Mesodermal cell (in vitro differentiated cells): Measurements from ENCODE around the gene ZNF860.
A peak's percentile ranks its signal among the peaks of the same experiment; 100 is the strongest.

ENCODE experiments used
- H3K27ac ChIP-seq: 2 replicates; pipeline ENCODE4 v1.7.0; 2013; ENCODE audit warnings: mild to moderate bottlenecking, low read depth, low read length, moderate library complexity; ENCODE audit not compliant: severe bottlenecking
- H3K36me3 ChIP-seq: 2 replicates; pipeline ENCODE4 v1.7.1; 2013; ENCODE audit warnings: mild to moderate bottlenecking, low read length, moderate library complexity; ENCODE audit not compliant: control insufficient read depth, insufficient read depth
- H3K4me1 ChIP-seq: one replicate; pipeline ENCODE4 v1.7.1; 2013; ENCODE audit warnings: mild to moderate bottlenecking, low read length; ENCODE audit not compliant: insufficient read depth, control insufficient read depth, poor library complexity, severe bottlenecking
- H3K4me3 ChIP-seq: 2 replicates; pipeline ENCODE4 v1.7.0; 2013; ENCODE audit warnings: low read length, control low read depth, mild to moderate bottlenecking; ENCODE audit not compliant: insufficient read depth, poor library complexity, severe bottlenecking; ENCODE audit errors: extremely low read depth
- H3K9me3 ChIP-seq: 2 replicates; pipeline ENCODE4 v1.7.1; 2013; ENCODE audit warnings: mild to moderate bottlenecking, low read length, moderate library complexity; ENCODE audit not compliant: control insufficient read depth
- whole genome bisulfite sequencing, 2 experiments: methylation state at CpG; one replicate each; pipeline ENCODE4 v1.1.5; 2013; ENCODE audit warnings: missing lambda C conversion rate in 2 of 2; ENCODE audit not compliant: insufficient coverage in 2 of 2; 5-methylcytosine and 5-hydroxymethylcytosine counted together

ZNF860 gene

DNA sequence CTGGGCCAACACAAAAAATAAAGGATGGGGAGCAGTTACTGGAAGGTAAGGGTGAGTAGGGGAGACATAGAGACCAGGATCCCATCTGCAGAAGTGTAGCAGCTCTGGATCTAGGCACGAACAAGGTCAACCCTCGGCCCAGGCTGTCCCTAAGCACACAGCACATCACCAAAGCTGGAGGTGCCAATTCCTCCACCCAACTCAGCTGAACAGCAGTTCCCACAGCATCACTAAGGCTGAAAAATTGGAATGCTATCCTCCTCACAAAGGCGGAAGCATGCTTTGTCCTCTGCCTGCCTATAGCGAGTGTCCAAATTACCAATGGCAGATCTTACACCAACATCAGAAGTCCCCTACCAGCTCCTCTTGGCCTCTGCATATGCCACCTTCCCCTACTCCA, 34.4 kb upstream of the ZNF860 start:
- Histone ChIP-seq H3K36me3 (no peaks in the 10 kb centered on the region), H3K4me3 (no peak overlapping the region), H3K4me1 (peaks cover 3% of the 10 kb centered on the region), H3K27ac (no peak overlapping the region), H3K9me3 (peaks cover 13% of the 10 kb centered on the region)
- WGBS, 2 experiments = 94 to 100% methylated on average over 3 to 4 of the region's 4 CpGs

- peaks cover 3% of the 10 kb centered on the region for H3K4me1 ChIP-seq
- peaks cover 13% of the 10 kb centered on the region for H3K9me3 ChIP-seq
- H3K36me3 ChIP-seq = no peaks in the 10 kb centered on the region
- H3K4me3 ChIP-seq = no peak overlapping the region
- no peak overlapping the region for H3K27ac ChIP-seq
- 71 to 75% methylated on average over 5 of the region's 6 CpGs for WGBS, 2 experiments
Observed at GRCh38 chr3:31947671-31948091, 33.9 kb upstream of the ZNF860 start.

- 100% methylated on average over 2 to 6 of the region's 6 CpGs for WGBS, 2 experiments
- Histone ChIP-seq H3K9me3 (peaks cover 13% of the 10 kb centered on the region), H3K27ac (no peak overlapping the region), H3K4me3 (no peak overlapping the region), H3K36me3 (no peaks in the 10 kb centered on the region), H3K4me1 (peaks cover 3% of the 10 kb centered on the region)
Observed at GRCh38 chr3:31948280-31948679, 33.3 kb upstream of the ZNF860 start.

GRCh38 chr3:31952205-31952604, 29.3 kb upstream of the ZNF860 start:
- Histone ChIP-seq H3K4me1 (no peaks in the 10 kb centered on the region), H3K4me3 (no peak overlapping the region), H3K9me3 (peaks cover 24% of the 10 kb centered on the region), H3K27ac (no peak overlapping the region), H3K36me3 (no peaks in the 10 kb centered on the region)
- 89 to 94% methylated on average over 4 of the region's 4 CpGs for WGBS, 2 experiments

DNA sequence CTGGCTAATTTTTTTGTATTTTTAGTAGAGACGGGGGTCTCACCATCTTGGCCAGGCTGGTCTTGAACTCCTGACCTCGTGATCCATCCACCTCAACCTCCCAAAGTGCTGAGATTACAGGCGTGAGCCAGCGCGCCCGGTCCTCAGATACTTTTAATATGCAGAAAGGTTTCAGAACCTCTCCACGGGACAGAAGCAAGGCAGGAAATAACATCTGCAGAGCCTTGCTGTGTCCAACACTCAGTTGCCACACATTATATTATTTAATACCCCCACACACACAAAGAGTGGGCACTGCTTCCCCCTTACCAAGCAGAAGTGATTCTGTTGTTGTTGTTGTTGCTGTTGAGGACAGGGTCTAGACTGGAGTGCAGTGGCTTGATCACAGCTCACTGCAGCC, 28.5 kb upstream of the ZNF860 start:
- 58 to 59% methylated on average over 3 to 6 of the region's 7 CpGs for WGBS, 2 experiments
- H3K4me3 ChIP-seq = no peak overlapping the region

DNA sequence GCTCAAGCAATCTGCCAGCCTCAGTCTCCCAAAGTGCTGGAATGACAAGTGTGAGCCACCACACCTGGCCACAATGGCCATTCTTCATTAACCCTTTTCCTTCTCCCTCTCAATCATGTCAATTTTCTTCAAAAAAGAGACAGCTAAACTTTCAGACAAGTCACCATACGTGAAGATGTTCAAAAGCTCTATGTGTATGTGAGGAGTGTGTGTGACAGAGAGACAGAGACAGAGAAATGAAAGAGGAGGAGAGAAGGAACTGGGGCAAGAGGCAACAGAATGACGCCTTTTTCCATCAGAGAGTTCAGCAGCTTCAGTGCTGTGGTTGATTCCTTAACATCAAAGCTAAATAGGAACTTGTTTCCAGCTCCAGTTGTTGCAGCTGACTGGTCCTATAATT, 27.9 kb upstream of the ZNF860 start:
- WGBS, 2 experiments = 100% methylated on average over 1 to 2 of the region's 2 CpGs
- Histone ChIP-seq H3K4me3 (no peak overlapping the region), H3K9me3 (peaks cover 24% of the 10 kb centered on the region), H3K27ac (no peak overlapping the region), H3K36me3 (no peaks in the 10 kb centered on the region), H3K4me1 (peaks cover 4% of the 10 kb centered on the region)

More for the DNA sequence above, 28.5 kb upstream of the ZNF860 start:
- no peak overlapping the region for H3K27ac ChIP-seq
- H3K36me3 ChIP-seq = no peaks in the 10 kb centered on the region
- H3K9me3 ChIP-seq = peaks cover 24% of the 10 kb centered on the region
- H3K4me1 ChIP-seq = no peaks in the 10 kb centered on the region

GRCh38 chr3:31955581-31955980, 26.0 kb upstream of the ZNF860 start:
- Histone ChIP-seq H3K4me3 (no peak overlapping the region), H3K36me3 (no peaks in the 10 kb centered on the region), H3K27ac (no peak overlapping the region), H3K9me3 (peaks cover 15% of the 10 kb centered on the region), H3K4me1 (peaks cover 22% of the 10 kb centered on the region)

DNA sequence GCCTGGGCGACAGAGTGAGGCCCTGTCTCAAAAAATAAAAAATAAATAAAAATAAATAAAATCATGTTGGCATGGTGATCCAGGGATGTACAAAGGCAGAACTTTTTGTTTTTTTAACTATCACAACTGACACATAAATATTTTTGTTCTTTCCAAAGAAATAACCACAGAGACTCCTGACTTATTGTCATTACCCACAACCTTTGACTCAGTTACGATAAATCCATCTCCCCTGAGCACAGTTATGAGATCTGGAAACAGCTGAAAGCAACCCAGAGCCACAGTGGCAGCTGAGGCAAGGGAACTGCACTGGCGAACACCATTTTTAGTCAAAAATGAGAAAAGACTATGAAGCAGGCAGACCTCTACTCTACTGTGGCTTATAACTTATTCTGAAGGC, 24.4 kb upstream of the ZNF860 start:
- H3K36me3 ChIP-seq = no peaks in the 10 kb centered on the region
- no peak overlapping the region for H3K27ac ChIP-seq
- H3K4me1 ChIP-seq = peaks cover 31% of the 10 kb centered on the region
- 92 to 100% methylated on average over 2 of the region's 3 CpGs for WGBS, 2 experiments
- no peak overlapping the region for H3K4me3 ChIP-seq
- H3K9me3 ChIP-seq = peaks cover 11% of the 10 kb centered on the region

DNA sequence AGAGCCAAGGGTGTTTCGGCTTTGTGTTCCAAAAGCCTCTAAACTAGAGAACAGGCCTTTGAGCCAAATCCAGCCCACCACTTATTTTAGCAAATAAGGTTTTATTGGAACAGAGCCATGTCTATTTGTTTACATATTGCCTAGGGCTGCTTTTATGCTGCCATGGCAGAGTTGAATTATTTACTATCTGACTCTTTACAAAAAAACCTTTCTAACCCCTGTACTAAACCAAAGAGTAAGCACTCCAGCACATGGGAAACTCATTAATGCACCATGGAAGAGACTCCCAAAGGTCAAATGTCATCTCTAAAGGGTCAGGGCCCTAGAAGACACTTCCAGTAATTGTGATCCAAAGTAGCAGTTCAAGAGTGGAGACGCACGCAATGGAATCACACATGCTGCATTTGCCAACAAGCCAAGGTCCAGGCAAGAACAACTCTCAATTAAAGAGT, 22.8 kb upstream of the ZNF860 start:
- Histone ChIP-seq H3K4me3 (no peak overlapping the region), H3K4me1 (peaks cover 31% of the 10 kb centered on the region), H3K27ac (peak overlapping the region; percentile 44), H3K9me3 (peaks cover 11% of the 10 kb centered on the region), H3K36me3 (no peaks in the 10 kb centered on the region)
- 86 to 92% methylated on average over 2 to 3 of the region's 3 CpGs for WGBS, 2 experiments

DNA sequence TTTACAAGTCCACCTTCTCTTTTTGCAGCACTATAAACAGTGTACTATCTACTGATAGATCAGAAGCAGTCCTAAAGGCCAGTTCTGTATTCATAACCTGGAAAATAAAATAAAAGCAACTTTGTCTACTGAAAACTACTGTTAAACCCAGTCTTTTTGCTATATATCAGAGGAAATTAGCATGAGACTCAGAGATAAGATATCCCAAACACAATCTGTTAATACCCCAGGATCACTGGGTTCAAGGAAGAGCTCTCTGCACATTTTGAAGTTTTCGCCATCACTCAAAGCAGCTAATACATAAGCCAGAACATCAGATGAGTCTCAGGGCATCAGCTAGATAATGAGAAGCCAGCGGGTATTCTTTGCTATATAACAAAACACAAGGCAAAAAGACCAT, 22.3 kb upstream of the ZNF860 start:
- Histone ChIP-seq H3K9me3 (peaks cover 11% of the 10 kb centered on the region), H3K27ac (peak overlapping the region; percentile 44), H3K4me1 (peaks cover 31% of the 10 kb centered on the region), H3K36me3 (no peaks in the 10 kb centered on the region), H3K4me3 (no peak overlapping the region)
- 94% methylated on average over 2 of the region's 2 CpGs; no CpG with 5 or more reads in 1 of the 2 experiments for WGBS, 2 experiments

GRCh38 chr3:31959951-31960792, 21.4 kb upstream of the ZNF860 start:
- H3K4me1 ChIP-seq = peaks cover 31% of the 10 kb centered on the region
- no peak overlapping the region for H3K4me3 ChIP-seq
- no peaks in the 10 kb centered on the region for H3K36me3 ChIP-seq
- WGBS, 2 experiments = 34 to 35% methylated on average over 5 to 6 of the region's 7 CpGs
- H3K9me3 ChIP-seq = peaks cover 11% of the 10 kb centered on the region
- H3K27ac ChIP-seq = peak overlapping the region; percentile 44
